ENCODE results near the gene LRRC4B.

DNA sequence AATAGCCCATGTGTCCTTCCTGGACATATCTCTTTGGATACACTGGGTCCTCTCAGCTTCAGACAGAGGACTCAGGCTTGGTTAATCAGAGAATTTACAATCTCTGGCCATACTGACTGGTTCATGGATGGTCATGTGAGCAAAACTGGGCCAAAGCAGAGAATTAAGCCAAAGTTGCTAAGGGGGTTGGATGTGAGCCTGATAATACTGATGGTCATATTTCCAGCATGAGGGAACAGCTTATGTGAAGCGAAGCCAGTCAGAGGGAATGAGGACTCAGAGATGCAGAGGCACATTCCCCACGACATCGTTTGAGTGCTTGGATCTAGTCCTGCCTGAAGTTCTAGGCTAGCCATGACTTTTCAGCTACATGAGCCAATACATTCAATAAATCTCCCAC lies 22.0 kb upstream of the LRRC4B start:
- TF ChIP-seq, protein P1, sequence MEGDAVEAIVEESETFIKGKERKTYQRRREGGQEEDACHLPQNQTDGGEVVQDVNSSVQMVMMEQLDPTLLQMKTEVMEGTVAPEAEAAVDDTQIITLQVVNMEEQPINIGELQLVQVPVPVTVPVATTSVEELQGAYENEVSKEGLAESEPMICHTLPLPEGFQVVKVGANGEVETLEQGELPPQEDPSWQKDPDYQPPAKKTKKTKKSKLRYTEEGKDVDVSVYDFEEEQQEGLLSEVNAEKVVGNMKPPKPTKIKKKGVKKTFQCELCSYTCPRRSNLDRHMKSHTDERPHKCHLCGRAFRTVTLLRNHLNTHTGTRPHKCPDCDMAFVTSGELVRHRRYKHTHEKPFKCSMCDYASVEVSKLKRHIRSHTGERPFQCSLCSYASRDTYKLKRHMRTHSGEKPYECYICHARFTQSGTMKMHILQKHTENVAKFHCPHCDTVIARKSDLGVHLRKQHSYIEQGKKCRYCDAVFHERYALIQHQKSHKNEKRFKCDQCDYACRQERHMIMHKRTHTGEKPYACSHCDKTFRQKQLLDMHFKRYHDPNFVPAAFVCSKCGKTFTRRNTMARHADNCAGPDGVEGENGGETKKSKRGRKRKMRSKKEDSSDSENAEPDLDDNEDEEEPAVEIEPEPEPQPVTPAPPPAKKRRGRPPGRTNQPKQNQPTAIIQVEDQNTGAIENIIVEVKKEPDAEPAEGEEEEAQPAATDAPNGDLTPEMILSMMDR (IDR thresholded peaks at IDR 0.05) = no peak
- TF ChIP-seq POLR2AphosphoS5 (IDR thresholded peaks at IDR 0.05) = no peak

All from sigmoid colon (tissue), 4 donors.